22Rv1 (cell line): ENCODE measurements around the gene HAUS7.

Experiments used
- H3K27ac ChIP-seq: fragments of 450-650 bp; 2 replicates; pipeline ENCODE4 v1.5.1; 2017
- CTCF ChIP-seq: fragments of 450-650 bp; IDR thresholded peaks from 2 replicates; pipeline ENCODE4 v1.5.1; 2017; ENCODE audit warnings: mild to moderate bottlenecking
- ZFX ChIP-seq: fragments of 450-650 bp; IDR thresholded peaks from 2 replicates; pipeline ENCODE4 v1.6.1; 2017; ENCODE audit warnings: antibody characterized with exemption, borderline replicate concordance

The HAUS7 gene

GRCh38 chrX:153476666-153477363, 6.4 kb upstream of the HAUS7 start:
- TF ChIP-seq CTCF (no peak), ZFX (no peak)
- no peak overlapping the region for H3K27ac ChIP-seq

GRCh38 chrX:153475751-153476281, 5.4 kb upstream of the HAUS7 start:
- H3K27ac ChIP-seq: no peak overlapping the region
- TF ChIP-seq ZFX (no peak), CTCF (no peak)

- H3K27ac ChIP-seq: no peak overlapping the region
- TF ChIP-seq ZFX (no peak), CTCF (no peak)
Observed at GRCh38 chrX:153475271-153475670, 4.9 kb upstream of the HAUS7 start.

- no peak for TF ChIP-seq ZFX
- no peak for TF ChIP-seq CTCF
- no peak overlapping the region for H3K27ac ChIP-seq
Observed at GRCh38 chrX:153474718-153475117, 4.3 kb upstream of the HAUS7 start.

- no peak overlapping the region for H3K27ac ChIP-seq
- TF ChIP-seq ZFX (no peak), CTCF (no peak)
Observed at GRCh38 chrX:153474266-153474665, 3.9 kb upstream of the HAUS7 start.

- TF ChIP-seq ZFX (no peak), CTCF (no peak)
- H3K27ac ChIP-seq: no peak overlapping the region
Observed at GRCh38 chrX:153473126-153473525, 2.8 kb upstream of the HAUS7 start.

GRCh38 chrX:153471663-153472280, 1.4 kb upstream of the HAUS7 start:
- TF ChIP-seq CTCF: no peak
- no peak overlapping the region for H3K27ac ChIP-seq
